DND-41 (cell line): ENCODE data around the gene GPANK1.

Source experiments
- EZH2 ChIP-seq: IDR thresholded peaks from 3 replicates; pipeline ENCODE4 v1.6.1; 2012; ENCODE audit warnings: borderline replicate concordance, low read depth, mild to moderate bottlenecking, moderate library complexity, low read length, inconsistent platforms; ENCODE audit not compliant: severe bottlenecking
- TF ChIP-seq, protein P1 (sequence below): IDR thresholded peaks from 2 replicates; pipeline ENCODE4 v1.5.1; 2012; ENCODE audit warnings: borderline replicate concordance, low read length, moderate library complexity, mild to moderate bottlenecking; ENCODE audit not compliant: poor library complexity, severe bottlenecking; ENCODE audit errors: extremely low read depth

DNA sequence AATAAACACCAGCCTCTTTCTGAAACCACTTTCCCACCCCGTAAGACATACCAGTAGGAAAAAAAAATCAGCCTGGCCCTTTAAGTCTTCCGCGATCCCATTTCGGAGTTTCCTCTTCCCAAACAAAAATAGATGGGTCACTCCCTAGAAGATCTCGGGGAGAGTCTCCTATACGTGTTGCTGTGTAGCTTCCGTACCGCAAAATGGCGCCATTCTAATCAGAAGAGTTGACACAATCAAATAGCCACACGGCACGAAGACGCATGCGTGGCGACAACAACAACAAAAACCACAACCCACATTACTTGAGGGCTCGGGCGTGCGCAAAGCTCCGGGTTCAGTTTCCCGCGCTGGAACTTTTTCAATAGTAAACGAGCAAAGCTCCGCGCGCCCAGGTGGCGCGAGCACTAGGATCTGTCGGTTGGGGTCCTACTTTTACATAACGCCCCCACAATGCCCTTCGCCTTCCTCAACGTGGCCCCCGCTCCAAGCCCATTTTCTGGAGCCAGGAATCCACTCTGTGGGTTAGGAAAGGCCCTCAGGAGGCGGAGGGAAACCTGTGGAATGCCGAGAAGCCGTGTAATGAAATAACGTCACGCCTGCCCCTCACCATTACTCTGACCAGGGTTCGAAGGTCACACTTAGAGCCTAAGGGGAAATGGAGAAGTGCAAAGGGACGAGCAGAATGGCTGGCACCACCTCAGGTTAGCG lies at the start of gene GPANK1:
- TF ChIP-seq, protein P1, sequence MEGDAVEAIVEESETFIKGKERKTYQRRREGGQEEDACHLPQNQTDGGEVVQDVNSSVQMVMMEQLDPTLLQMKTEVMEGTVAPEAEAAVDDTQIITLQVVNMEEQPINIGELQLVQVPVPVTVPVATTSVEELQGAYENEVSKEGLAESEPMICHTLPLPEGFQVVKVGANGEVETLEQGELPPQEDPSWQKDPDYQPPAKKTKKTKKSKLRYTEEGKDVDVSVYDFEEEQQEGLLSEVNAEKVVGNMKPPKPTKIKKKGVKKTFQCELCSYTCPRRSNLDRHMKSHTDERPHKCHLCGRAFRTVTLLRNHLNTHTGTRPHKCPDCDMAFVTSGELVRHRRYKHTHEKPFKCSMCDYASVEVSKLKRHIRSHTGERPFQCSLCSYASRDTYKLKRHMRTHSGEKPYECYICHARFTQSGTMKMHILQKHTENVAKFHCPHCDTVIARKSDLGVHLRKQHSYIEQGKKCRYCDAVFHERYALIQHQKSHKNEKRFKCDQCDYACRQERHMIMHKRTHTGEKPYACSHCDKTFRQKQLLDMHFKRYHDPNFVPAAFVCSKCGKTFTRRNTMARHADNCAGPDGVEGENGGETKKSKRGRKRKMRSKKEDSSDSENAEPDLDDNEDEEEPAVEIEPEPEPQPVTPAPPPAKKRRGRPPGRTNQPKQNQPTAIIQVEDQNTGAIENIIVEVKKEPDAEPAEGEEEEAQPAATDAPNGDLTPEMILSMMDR, result no peak
- TF ChIP-seq EZH2, result no peak
